CD4-positive, alpha-beta T cell treated with Interleukin-2 at 100 ng/mL for 4 hours (primary cell): Measurements from ENCODE around the gene NCOR2.
A peak's percentile ranks its signal among the peaks of the same experiment; 100 is the strongest.
"Not testable (repeated sequence)": the region's sequence is repeated elsewhere in the genome, so short reads cannot be mapped to it uniquely, and the experiment has no call there.

Experiments used
- DNase-seq: peaks from one replicate; pipeline ENCODE4 v3.0.0-alpha.2; 2020; ENCODE audit warnings: low spot score

Gene NCOR2

GRCh38 chr12:124601706-124602105 lies 34.3 kb upstream of the NCOR2 start:
- DNase-seq: no peak

GRCh38 chr12:124599074-124599999 lies 31.9 kb upstream of the NCOR2 start:
- DNase-seq: no peak

- DNase-seq: no peak
Observed at GRCh38 chr12:124597041-124597440, 29.6 kb upstream of the NCOR2 start.

DNA sequence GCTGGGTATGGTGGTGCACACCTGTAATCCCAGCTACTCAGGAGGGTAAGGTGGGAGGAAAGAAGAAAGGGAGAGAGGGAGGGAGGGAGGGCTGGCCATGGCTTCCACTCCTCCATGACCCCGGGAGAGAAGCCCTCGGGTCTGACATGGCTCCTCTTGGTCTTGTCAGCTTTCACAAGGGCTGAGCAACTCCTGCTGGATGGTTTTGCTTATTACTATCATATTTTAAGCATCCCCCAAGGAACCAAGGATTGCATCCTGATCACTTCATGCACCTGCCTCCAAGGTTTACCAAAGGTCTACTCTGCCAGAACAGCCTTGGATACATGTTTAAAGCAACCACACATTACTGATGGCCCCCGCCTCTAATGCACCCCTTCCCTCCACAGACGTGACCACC lies 28.0 kb upstream of the NCOR2 start:
- no peak for DNase-seq

DNA sequence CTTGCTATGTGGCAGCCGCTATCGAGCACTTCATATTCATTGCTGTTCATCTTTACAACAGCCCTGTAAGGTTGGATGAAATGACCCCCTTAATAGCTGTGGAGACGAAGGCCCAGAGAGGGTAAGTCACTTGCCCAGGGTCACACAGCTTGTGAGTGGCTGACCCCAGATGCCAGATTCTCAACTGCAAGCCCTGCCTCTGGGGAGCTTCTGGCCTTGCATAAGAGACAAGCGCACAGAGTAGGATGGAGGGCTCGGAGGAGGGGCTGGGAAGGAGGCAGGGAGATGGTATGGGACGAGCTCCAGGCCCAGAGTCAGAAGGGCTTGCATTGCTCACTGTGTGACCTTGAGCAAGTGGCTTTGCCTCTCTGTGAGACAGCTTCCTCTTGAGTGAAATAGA lies 27.4 kb upstream of the NCOR2 start:
- no peak for DNase-seq

DNA sequence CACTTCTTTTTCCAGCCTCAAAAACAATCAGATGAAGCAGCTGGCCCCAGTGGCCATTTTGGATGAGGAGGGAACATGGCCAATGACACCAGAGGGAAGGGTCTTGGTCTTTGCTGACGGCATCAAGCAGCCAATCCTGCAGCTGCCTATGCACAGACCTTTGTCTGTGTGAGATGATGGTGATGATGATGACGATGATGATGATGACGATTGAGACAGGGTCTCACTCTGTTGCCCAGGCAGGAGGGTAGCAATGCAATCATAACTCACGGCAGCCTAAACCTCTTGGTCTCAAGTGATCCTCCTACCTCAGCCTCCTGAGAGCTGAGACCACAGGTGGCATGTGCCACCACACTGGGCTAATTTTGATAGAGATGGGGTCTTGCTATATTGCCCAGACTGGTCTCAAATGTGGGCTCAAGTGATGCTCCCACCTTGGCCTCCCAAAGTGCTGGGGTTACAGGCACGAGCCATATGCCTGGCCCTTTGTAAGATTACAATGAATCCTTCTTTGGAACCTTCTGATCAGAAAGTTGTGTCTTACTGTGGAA lies 26.5 kb upstream of the NCOR2 start:
- no peak for DNase-seq

GRCh38 chr12:124593176-124593575 lies 25.8 kb upstream of the NCOR2 start:
- no peak for DNase-seq

DNA sequence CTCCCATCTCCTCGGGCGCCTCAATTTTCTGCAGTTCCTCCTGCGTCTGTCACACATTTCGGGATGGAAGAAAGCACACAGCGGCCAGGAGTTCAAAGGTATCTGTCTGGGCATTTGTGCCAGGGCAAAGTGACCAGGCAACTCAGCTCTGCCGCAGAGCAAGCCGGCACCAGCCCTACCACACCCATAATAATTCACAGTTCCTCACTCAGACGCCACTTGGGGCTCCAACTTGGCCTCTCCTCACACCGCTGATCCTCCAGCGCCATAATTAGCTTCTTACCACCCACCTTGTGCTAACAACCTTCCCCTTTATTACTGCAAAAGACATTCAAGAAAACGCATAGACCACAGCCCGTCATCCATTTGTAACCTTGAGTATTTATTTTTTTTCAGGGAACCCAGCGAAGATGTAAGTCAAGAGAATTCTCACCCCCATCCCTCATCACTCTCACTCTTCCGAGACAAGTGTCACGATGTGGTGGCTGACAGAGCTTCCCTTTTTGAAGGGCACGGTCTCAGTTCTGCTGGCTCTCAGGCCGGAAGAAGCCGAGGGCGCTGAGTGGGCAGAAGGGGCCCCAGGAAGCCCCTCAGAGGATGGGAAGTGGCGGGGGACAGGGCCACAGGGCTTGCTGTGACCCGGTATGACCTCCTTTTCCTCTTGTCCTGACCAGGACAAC lies 25.2 kb upstream of the NCOR2 start:
- DNase-seq: no peak

DNA sequence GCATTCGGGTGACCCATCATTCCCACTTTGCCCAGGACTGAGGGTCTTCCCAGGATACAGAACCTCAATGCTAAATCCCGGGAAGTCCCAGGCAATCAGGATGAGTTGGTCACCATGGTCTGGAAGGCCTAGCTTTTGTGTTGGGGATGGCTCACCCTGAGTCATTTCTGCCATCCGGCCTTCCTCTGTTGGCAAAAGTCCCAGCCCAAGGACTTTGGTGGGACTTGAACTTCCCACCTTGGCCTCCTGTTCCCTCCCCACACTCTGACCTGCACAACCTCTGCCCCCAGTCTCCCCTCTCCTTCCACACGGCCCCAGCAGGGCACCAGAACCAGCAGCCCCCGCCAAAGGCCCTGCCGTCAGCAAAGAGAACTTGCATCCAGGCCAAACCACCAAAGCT lies 24.6 kb upstream of the NCOR2 start:
- no peak for DNase-seq

DNA sequence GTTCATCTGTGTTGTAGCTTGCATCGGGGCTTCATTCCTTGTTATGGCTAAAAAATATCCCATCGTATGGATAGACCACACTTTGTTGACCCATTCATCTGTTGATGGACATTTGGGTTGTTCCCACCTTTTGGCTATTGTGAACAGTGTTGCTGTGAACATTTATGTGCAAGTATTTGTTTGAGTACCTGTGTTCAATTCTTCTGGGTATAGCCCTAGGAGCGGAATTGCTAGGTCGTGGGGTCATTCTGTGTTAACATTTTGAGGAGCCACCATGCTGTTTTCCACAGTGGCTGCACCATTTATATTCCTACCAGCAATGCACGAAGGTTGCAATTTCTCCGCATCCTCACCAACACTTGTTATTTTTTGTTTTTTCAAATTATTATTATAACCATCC lies 23.0 kb upstream of the NCOR2 start:
- DNase-seq: no peak

- peak; percentile 58 for DNase-seq
Observed at GRCh38 chr12:124588751-124589267, 21.4 kb upstream of the NCOR2 start.

DNA sequence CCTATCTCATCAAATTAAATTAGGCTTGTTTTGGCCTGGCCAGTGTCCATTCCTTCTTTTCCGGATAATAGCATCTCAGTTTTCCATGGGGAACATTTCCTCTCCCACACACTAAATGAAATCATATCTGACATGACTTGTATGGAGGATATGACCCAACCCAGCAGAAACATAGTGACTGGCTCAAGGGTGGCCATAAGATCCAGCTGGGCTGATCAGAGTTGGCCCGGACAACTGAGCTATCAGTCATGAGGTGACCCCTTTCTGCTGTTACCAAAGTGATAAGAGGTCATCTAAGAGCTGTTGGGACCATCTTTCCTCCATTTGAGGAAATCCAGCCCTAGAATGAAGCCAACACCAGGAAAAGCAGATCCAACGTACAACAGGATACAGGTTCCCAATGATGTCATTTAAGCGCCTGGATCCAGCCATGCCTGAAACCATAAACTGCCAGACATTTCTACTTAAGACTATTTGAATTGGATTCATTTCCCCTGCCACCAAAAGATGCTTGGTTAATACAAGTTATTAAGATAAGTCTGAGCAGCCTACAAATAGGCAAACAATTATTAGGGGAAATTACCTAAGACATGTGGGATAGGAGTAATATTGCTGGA lies 20.7 kb upstream of the NCOR2 start:
- DNase-seq: no peak

- no peak for DNase-seq
Observed at GRCh38 chr12:124586756-124587155, 19.3 kb upstream of the NCOR2 start.

DNA sequence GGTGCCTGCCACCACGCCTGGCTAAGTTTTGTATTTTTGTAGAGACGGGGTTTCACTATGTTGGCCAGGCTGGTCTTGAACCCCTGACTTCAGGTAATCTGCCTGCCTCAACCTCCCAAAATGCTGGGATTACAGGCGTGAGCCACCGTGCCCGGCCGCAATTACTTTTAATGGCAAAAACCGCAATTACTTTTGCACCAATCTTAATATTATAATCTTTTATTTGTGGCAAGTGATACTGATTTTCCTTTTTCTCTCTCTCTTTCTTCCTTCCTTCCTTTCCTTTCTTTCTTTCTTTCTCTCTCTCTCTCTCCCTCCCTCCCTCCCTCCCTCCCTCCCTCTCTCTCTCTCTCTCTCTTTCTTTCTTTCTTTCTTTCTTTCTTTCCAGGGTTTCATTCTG lies 17.1 kb upstream of the NCOR2 start:
- DNase-seq: not testable (repeated sequence)

GRCh38 chr12:124583854-124584253 lies 16.4 kb upstream of the NCOR2 start:
- DNase-seq: no peak

GRCh38 chr12:124582108-124582424 lies 14.7 kb upstream of the NCOR2 start:
- no peak for DNase-seq

- no peak for DNase-seq
Observed at GRCh38 chr12:124581307-124582107, 14.1 kb upstream of the NCOR2 start.

DNA sequence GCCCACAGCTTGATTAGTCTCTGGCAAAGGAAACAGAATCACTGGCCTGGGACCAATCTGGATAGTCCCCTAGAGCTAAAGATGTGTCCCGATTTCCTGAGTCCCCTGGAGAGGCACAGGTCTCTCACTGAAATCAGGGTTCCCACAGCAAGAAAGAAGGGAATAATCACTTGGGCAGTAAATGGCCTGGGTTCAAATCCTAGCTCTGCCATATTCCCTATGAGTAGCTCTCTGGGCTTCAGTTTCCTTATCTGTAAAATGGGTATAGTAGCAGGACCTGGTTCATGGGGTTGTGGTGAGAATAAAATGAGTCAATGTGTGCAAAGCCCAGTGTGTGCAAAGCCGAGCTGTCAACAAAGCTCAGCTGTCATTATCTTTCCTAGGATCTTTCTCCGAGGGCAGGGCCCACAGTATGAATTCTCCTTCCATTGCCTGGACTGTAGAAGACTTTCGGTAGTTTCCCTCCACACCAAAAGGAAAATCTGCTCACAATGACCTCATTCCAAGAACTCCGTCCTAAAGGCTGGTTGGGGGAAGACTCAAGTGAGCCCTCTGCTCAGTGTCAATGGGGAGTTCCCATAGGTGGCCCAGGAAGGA lies 12.6 kb upstream of the NCOR2 start:
- DNase-seq: no peak

- no peak for DNase-seq
Observed at GRCh38 chr12:124578854-124579253, 11.4 kb upstream of the NCOR2 start.

- DNase-seq: no peak
Observed at GRCh38 chr12:124578445-124578844, 11.0 kb upstream of the NCOR2 start.

- DNase-seq: no peak
Observed at GRCh38 chr12:124577986-124578385, 10.6 kb upstream of the NCOR2 start.
